SKM-1 (cell line): ENCODE data around the gene STK10.
A peak's percentile ranks its signal among the peaks of the same experiment; 100 is the strongest.
"Not testable (repeated sequence)": the region's sequence is repeated elsewhere in the genome, so short reads cannot be mapped to it uniquely, and the experiment has no call there.

Experiments used
- DNase-seq: peaks from one replicate; lab custom pipeline; 2025; ENCODE audit not compliant: unreplicated experiment; lab: John Stamatoyannopoulos, UW

STK10 gene

GRCh38 chr5:172029876-172030275, 158.1 kb downstream of the STK10 start:
- DNase-seq: no peak

- no peak for DNase-seq
Observed at GRCh38 chr5:172028167-172028566, 159.9 kb downstream of the STK10 start.

- not testable (repeated sequence) for DNase-seq
Observed at GRCh38 chr5:172020110-172020786, 167.8 kb downstream of the STK10 start.

GRCh38 chr5:172015346-172015745, 172.7 kb downstream of the STK10 start:
- no peak for DNase-seq

GRCh38 chr5:172010278-172010677, 177.7 kb downstream of the STK10 start:
- no peak for DNase-seq

- no peak for DNase-seq
Observed at GRCh38 chr5:172009536-172010270, 178.3 kb downstream of the STK10 start.

- no peak for DNase-seq
Observed at GRCh38 chr5:172008689-172009141, 179.3 kb downstream of the STK10 start.

- no peak for DNase-seq
Observed at GRCh38 chr5:172008111-172008455, 179.9 kb downstream of the STK10 start.

GRCh38 chr5:172007175-172008110, 180.6 kb downstream of the STK10 start:
- DNase-seq: no peak

- peak; percentile 96 for DNase-seq
Observed at GRCh38 chr5:172006321-172007174, 181.5 kb downstream of the STK10 start, which contains the start of gene FBXW11. FBXW11 (minus strand) TSS chr5:172006638; CDS start chr5:172006502, 136 bp downstream.

- no peak for DNase-seq
Observed at GRCh38 chr5:172005708-172006320, 182.2 kb downstream of the STK10 start.

GRCh38 chr5:172004824-172005237, 183.2 kb downstream of the STK10 start:
- DNase-seq: no peak

GRCh38 chr5:172003746-172004145, 184.3 kb downstream of the STK10 start:
- no peak for DNase-seq

GRCh38 chr5:172002840-172003512, 185.0 kb downstream of the STK10 start:
- no peak for DNase-seq

GRCh38 chr5:172002310-172002709, 185.7 kb downstream of the STK10 start:
- no peak for DNase-seq

GRCh38 chr5:171999877-172000276, 188.1 kb downstream of the STK10 start:
- DNase-seq: peak; percentile 31

- no peak for DNase-seq
Observed at GRCh38 chr5:171999100-171999499, 188.9 kb downstream of the STK10 start.

- DNase-seq: no peak
Observed at GRCh38 chr5:171997011-171997410, 191.0 kb downstream of the STK10 start.

GRCh38 chr5:171992813-171993212, 195.2 kb downstream of the STK10 start:
- no peak for DNase-seq
